Nephron (organoid): ENCODE results near the gene NLRC3.
"Not testable (repeated sequence)": the region's sequence is repeated elsewhere in the genome, so short reads cannot be mapped to it uniquely, and the experiment has no call there.

ENCODE experiments used
- H3K27ac Mint-ChIP-seq, 3 experiments: 2 replicates each; pipeline ENCODE4 v1.8.0; 2020; ENCODE audit warnings: mixed read lengths in 3 of 3, mild to moderate bottlenecking in 2 of 3, moderate library complexity in 1 of 3
- H3K27me3 Mint-ChIP-seq: 2 replicates; pipeline ENCODE4 v1.8.0; 2021; ENCODE audit warnings: low read depth, mild to moderate bottlenecking, moderate library complexity, mixed read lengths
- H3K36me3 Mint-ChIP-seq: 2 replicates; pipeline ENCODE4 v1.8.0; 2020; ENCODE audit warnings: low read depth, mixed read lengths
- H3K4me1 Mint-ChIP-seq: 2 replicates; pipeline ENCODE4 v1.8.0; 2020; ENCODE audit warnings: mixed read lengths
- H3K4me3 Mint-ChIP-seq, 3 experiments: 2 replicates each; pipeline ENCODE4 v1.8.0; 2020; ENCODE audit warnings: mild to moderate bottlenecking in 3 of 3, mixed read lengths in 3 of 3, moderate library complexity in 2 of 3
- H3K9me3 Mint-ChIP-seq: 2 replicates; pipeline ENCODE4 v1.8.0; 2020; ENCODE audit warnings: mixed read lengths
- TF ChIP-seq, protein P1 (sequence below), 3 experiments: fragments of 200-600 bp; sonication (generic); IDR thresholded peaks; one replicate each; pipeline ENCODE4 v1.5.0; 2021; ENCODE audit warnings: antibody characterized with exemption in 3 of 3; ENCODE audit not compliant: unreplicated experiment in 3 of 3

NLRC3 gene

DNA sequence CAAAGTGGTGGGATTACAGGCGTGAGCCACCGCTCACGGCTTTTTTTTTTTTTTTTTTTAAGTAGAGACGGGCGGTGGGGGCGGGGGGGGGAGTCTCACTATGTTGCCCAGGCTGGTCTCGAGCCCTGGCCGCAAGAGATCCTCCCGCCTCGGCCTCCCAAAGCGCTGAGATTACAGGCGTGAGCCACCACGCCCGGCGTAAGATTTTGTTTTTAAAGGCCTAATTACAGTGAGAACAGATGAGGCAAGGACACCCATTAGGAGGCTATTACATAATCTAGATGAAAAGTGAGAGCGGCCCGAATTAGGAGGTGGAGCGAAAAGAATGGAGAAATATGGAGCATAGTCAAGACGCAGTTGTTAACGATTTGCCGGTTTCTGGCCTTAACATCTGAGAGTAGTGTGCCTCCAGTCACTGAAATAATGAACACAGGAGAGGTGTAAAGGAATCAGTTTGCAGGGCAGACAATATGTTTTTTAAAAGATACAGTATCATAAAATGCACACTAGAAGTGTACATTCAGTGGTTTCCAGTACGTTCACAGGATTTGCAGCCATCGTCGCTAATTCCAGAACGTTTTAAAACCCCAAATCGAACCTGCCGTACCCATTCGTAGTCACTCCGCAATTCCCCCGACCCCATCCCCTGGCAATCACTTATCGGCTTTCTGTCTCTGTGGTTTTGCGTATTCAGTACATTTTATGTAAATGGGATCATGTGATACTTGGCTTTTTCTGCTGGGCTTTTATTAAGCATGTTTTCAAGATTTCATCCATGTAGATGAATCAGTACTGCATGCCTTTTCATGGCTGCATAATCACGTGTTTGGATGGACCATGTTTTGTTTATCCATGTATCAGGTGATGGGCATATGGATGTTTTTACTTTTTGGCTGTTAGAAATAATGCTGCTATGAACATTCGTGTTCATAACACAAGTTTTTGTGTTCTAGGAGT lies 35.6 kb upstream of the NLRC3 start:
- TF ChIP-seq, protein P1, sequence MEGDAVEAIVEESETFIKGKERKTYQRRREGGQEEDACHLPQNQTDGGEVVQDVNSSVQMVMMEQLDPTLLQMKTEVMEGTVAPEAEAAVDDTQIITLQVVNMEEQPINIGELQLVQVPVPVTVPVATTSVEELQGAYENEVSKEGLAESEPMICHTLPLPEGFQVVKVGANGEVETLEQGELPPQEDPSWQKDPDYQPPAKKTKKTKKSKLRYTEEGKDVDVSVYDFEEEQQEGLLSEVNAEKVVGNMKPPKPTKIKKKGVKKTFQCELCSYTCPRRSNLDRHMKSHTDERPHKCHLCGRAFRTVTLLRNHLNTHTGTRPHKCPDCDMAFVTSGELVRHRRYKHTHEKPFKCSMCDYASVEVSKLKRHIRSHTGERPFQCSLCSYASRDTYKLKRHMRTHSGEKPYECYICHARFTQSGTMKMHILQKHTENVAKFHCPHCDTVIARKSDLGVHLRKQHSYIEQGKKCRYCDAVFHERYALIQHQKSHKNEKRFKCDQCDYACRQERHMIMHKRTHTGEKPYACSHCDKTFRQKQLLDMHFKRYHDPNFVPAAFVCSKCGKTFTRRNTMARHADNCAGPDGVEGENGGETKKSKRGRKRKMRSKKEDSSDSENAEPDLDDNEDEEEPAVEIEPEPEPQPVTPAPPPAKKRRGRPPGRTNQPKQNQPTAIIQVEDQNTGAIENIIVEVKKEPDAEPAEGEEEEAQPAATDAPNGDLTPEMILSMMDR (IDR thresholded peaks at IDR 0.05; ENCODE audit: unreplicated experiment in 3 of 3), result no peak
- Mint-ChIP-seq H3K9me3 (peaks cover 3% of the 10 kb centered on the region), H3K27ac (peak overlapping the region; percentile 48 to 85 (median 49)), H3K4me3 (peak overlapping the region; percentile 89 to 100 (median 100)), H3K36me3 (peaks cover 35% of the 10 kb centered on the region), H3K27me3 (no peaks in the 10 kb centered on the region), H3K4me1 (peaks cover 32% of the 10 kb centered on the region)

DNA sequence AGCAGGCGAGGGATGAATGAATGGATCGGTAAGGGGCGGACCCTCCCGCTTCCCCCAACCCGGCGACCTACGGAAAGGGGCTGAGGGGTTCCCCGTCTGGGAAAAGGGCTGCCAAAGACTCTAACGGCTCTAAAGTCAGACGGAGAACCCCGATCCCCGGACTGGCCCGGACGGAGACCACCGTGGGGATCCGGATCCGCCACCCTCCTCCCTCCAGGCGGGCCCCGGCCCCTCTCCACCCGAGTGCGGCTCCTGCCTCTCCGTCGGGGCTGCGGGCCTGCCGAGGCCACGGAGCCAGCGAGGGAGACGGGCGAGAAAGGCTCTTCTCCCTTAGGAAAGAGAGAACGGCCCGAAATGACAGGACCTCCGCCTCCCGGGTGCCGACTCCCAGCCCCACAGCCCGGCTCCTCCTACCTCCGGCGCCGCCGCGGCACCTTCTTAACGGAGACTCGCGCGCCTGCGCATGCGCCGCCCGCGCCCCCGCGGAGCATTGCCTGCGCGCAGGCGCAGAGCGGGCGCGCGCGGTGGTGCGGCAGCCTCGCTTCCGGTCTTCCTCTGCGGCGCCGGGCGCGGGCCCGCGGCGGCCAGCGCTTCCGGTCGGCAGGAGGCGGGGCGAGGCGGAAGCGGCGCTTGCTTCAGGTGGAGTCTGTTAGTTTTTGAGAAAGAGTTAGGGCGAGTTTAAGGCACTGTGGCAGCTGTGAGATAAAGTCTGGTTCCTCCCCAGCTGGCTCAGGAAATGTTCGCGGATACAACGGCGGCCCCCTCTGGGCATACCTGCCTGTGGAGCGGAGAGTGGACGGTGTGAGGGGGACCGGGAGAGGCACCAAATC lies 34.2 kb upstream of the NLRC3 start, which contains the start of gene SLX4:
TSS of gene SLX4 (minus strand) at position 461 of the 830 bp plus-strand sequence. CDS start 2,642 bp downstream, outside the sequence.
- peak within 1 kb of the TSS; percentile 98 to 100 (median 100) for H3K4me3 Mint-ChIP-seq
- H3K9me3 Mint-ChIP-seq, result no peaks in the 10 kb centered on the region
- H3K36me3 Mint-ChIP-seq, result peaks cover 35% of the 10 kb centered on the region
- no peaks in the 10 kb centered on the region for H3K27me3 Mint-ChIP-seq
- peak within 1 kb of the TSS; percentile 75 to 91 (median 82) for H3K27ac Mint-ChIP-seq
- H3K4me1 Mint-ChIP-seq, result peaks cover 32% of the 10 kb centered on the region
- TF ChIP-seq, protein P1 (IDR thresholded peaks at IDR 0.05; ENCODE audit: unreplicated experiment in 3 of 3), result no peak

DNA sequence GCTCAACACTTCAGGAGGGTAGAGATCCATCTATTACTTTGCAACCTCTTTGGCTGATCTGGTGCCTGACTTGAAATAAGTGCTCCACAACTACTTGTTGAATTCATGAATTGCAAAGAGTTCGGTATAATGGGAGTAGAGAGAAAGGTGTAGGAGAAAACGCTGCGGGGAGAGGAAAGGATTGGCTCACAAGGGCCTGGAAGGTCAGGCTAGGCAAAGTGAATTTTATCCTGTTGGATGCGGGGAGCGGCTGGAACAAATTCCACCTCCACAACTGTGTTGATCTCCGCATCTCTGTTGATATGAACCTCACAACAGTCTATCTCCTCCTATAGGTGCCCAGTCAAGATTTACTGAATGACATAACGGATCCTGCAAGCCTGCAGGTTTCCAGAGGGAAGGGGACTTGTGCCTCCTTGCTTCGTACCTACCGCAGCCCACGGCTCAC lies 33.5 kb upstream of the NLRC3 start:
- no peaks in the 10 kb centered on the region for H3K9me3 Mint-ChIP-seq
- peaks cover 32% of the 10 kb centered on the region for H3K4me1 Mint-ChIP-seq
- TF ChIP-seq, protein P1 (IDR thresholded peaks at IDR 0.05; ENCODE audit: unreplicated experiment in 3 of 3), result no peak
- H3K27me3 Mint-ChIP-seq, result no peaks in the 10 kb centered on the region
- H3K36me3 Mint-ChIP-seq, result peaks cover 40% of the 10 kb centered on the region
- H3K27ac Mint-ChIP-seq, result peak overlapping the region; percentile 75 to 91 (median 82)
- H3K4me3 Mint-ChIP-seq, result peak overlapping the region; percentile 98 to 100 (median 100)

DNA sequence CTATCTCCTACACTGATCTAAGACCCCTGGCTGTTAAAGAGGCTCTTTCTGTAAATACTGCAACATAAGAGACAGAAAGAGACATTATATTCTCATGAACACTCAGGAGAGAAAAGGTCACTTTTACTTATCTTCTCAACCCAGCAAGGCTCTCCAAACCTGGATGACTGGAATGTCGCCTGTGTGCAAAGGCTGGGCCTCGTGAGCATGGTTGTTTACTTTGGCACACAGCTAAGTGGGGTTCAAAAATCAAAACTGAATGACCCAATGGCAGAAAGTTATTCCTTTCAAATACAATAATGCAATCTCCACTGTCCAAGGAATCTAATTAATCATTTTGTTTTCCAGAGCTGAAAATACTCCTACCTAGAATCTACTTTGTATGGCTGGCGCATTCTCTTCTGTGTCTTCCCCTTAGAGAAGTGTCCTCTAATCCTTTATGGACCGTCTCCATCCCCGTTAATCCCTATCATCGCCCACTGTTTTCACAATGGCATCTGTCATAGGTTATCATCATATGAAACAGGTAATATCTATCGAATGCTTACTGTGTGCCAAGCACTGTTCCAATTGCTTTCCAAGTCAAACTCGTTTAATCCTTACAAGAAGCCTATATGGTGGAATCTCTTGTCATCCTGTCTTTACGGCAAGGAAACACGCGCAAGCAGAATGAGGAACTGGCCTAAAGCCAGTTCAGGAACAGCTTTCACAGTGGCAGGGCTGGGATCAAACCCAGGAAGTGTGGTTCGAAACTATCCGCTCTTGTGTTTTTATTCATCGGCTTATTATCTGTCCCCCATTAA lies 32.9 kb upstream of the NLRC3 start:
- TF ChIP-seq, protein P1 (IDR thresholded peaks at IDR 0.05; ENCODE audit: unreplicated experiment in 3 of 3), result no peak
- Mint-ChIP-seq H3K9me3 (no peaks in the 10 kb centered on the region), H3K36me3 (peaks cover 35% of the 10 kb centered on the region), H3K27ac (peak overlapping the region; percentile 75 to 91 (median 82)), H3K27me3 (no peaks in the 10 kb centered on the region), H3K4me1 (peaks cover 32% of the 10 kb centered on the region), H3K4me3 (peak overlapping the region; percentile 98 to 100 (median 100))

DNA sequence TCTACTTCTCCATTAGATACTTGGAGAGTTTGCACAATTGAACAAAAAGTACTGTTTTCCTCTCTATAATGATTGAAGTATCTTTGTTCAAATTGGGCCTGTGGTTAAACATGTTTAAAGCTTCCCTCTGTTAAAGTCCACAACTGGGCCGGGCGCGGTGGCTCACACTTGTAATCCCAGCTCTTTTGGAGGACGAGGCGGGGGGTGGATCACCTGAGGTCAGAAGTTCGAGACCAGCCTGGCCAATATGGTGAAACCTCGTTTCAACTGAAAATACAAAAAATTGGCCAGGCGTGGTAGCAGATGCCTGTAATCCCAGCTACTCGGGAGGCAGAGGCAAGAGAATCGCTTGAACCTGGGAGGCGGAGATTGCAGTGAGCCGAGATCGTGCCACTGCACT lies 31.8 kb upstream of the NLRC3 start:
- H3K4me3 Mint-ChIP-seq, result peak overlapping the region; percentile 24 to 47 (median 46)
- H3K4me1 Mint-ChIP-seq, result peaks cover 32% of the 10 kb centered on the region
- H3K36me3 Mint-ChIP-seq, result peaks cover 30% of the 10 kb centered on the region
- H3K9me3 Mint-ChIP-seq, H3K27me3 Mint-ChIP-seq, H3K27ac Mint-ChIP-seq: not testable (repeated sequence)
